GM12875 (cell line): ENCODE data around the gene CCDC13.

ENCODE experiments used
- H3K4me3 ChIP-seq: one replicate; pipeline ENCODE4 v1.5.1; 2011; ENCODE audit warnings: low read depth, low read length, control low read depth
- TF ChIP-seq, protein P1 (sequence below): IDR thresholded peaks from 2 replicates; pipeline ENCODE4 v1.5.1; 2011; ENCODE audit warnings: low read depth, mild to moderate bottlenecking, control low read depth, inconsistent platforms, low read length, moderate library complexity, borderline replicate concordance; ENCODE audit not compliant: insufficient read depth

Gene CCDC13

GRCh38 chr3:42809202-42809601 is 36.1 kb upstream of the CCDC13 start, which contains the start of gene ACKR2:
Gene ACKR2, plus strand, starts transcription at chr3:42809445. Its CDS starts 55,058 bp downstream, at chr3:42864503.
- no peak within 1 kb of the TSS for H3K4me3 ChIP-seq
- TF ChIP-seq, protein P1, sequence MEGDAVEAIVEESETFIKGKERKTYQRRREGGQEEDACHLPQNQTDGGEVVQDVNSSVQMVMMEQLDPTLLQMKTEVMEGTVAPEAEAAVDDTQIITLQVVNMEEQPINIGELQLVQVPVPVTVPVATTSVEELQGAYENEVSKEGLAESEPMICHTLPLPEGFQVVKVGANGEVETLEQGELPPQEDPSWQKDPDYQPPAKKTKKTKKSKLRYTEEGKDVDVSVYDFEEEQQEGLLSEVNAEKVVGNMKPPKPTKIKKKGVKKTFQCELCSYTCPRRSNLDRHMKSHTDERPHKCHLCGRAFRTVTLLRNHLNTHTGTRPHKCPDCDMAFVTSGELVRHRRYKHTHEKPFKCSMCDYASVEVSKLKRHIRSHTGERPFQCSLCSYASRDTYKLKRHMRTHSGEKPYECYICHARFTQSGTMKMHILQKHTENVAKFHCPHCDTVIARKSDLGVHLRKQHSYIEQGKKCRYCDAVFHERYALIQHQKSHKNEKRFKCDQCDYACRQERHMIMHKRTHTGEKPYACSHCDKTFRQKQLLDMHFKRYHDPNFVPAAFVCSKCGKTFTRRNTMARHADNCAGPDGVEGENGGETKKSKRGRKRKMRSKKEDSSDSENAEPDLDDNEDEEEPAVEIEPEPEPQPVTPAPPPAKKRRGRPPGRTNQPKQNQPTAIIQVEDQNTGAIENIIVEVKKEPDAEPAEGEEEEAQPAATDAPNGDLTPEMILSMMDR, result no peak

- no peak overlapping the region for H3K4me3 ChIP-seq
- TF ChIP-seq, protein P1, result no peak
These were observed 34.9 kb upstream of the CCDC13 start for GRCh38 chr3:42807929-42808328.

GRCh38 chr3:42805141-42805821 is 32.2 kb upstream of the CCDC13 start:
- peak overlapping the region; percentile 82 for H3K4me3 ChIP-seq
- TF ChIP-seq, protein P1, result no peak

GRCh38 chr3:42804831-42805132 is 31.7 kb upstream of the CCDC13 start:
- peak overlapping the region; percentile 82 for H3K4me3 ChIP-seq
- TF ChIP-seq, protein P1, result no peak

DNA sequence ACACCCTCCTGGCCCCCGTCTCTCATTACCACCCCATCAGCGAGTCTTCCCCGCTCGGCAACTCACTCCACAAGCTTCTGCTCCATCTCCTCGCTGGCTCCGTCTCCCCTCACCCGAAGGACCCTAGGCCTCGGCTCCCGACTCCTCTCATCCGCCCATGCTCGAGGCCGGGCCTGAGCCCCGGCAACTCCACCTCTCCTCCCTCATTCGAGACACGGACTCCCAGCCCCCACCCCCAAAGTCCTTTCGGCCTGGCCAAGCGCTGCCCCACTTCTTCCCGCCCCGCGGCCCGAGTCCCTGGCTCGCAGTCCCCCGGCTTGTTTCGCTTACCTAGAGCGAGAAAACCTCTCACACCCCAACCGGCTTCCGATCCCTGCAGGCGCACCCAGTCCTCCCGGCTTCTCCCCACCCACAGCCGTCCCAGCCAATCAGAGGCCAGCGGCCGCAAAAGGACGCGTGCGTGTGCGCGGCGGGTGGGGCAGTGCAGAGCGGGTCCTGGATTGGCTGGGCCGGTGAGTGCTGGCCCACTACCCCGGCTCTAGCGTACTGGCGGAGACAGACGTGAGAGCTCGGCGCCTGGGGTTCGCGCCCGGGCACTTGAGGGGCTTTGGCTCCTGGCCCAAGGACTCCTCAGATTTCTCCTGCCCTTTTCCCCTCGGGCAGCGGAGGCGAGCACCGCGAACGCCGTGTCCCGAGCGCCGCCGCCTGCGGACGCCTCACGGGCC is 31.2 kb upstream of the CCDC13 start, which contains the start of gene HIGD1A:
Gene HIGD1A (minus strand): TSS at position 385 of the 725 bp plus-strand sequence. CDS start 10,237 bp downstream, outside the sequence.
- peak within 1 kb of the TSS; percentile 82 for H3K4me3 ChIP-seq
- TF ChIP-seq, protein P1, result no peak

GRCh38 chr3:42803414-42804105 is 30.5 kb upstream of the CCDC13 start:
- TF ChIP-seq, protein P1, result no peak
- peak overlapping the region; percentile 82 for H3K4me3 ChIP-seq
